ENCODE results near the gene BRI3.
A peak's percentile ranks its signal among the peaks of the same experiment; 100 is the strongest.

Gene BRI3, protein sequence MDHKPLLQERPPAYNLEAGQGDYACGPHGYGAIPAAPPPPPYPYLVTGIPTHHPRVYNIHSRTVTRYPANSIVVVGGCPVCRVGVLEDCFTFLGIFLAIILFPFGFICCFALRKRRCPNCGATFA

DNA sequence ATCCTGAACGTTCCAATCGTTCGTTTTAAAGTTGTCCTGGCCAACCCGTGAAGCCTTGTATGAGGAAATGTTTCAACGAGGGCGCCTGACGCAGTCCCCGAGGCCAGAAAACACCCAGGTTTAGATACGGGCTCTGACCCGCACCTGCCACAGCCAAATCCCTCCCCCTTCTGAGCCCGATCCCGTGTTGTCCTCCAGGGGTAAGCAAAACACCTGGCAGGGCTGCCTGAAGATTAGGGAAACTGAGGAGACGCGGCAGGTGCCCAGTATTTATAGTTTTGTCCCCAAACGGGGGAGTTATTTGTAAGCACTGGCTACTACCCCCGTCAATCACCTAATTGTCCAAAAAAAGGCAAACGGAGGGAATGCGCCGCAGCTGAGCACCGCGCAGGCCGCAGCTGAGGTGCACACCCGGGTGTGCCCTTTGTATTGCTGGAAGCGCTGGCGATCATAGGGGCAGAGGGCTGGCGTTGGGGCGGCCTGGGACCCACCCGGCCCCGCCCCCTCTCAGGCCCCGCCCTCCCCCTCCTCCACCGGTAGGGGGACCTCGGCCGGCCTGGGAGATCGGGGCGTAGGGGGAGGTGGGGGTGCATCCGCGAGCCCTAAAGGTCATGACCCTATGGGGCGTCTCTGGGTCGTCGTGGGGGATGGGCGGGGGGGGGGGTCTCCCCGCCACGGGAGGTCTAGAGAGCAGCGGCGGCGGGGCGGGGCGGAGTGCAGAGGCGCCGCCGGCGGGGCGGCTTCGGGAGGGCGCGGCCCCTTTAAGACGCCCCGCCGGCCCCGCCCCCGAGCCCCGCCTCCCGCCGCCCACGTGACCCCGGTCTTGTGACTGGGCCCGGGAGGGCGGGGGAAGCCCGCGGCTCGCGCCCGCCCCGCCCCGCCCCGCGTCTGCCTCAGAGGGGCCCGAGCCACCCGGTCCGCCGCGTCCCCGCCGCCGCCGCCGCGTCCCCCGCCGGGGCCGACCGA is at the start of gene BRI3:
Gene BRI3, plus strand, starts transcription at position 896 of the 966 bp plus-strand sequence. CDS start 110 bp downstream, outside the sequence.
- peak; percentile 91 for DNase-seq

DNA sequence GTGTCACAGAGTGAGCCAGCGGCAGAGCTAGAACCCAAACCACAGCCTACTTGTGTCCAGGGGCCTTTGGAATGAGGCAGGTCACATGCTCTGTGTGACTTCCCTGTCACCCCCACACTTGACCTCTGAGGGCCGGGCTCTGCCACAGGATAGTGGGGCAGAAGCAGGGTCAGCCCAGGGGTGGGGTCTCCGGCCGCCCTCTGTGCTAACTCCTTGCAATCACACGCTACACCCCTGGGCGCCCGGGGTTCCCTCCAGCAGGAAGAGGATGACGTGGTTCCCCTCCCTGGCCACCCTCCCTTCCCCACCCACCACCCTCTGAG is 49.3 kb upstream of the BRI3 start:
- DNase-seq: no peak

DNA sequence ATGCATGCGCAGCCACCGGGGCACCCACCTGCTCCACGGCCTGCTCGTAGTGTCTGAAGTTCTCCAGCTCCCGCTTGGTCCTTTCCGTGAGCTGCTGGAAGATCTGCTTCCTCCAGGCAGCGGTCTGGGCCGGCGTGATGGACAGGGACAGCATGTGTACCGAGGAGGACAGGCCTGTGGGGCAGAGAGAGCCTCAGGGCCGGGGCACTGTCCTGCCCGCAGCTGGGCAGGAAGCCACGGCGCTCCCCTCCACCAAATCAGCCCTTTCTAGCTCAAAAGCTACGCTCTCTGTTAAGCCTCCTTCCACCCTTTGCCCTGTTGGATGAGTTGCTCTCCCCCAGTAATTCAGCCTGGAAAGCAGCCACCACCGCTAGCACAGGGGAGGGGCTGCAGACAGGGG is 48.7 kb upstream of the BRI3 start:
- DNase-seq: no peak

DNA sequence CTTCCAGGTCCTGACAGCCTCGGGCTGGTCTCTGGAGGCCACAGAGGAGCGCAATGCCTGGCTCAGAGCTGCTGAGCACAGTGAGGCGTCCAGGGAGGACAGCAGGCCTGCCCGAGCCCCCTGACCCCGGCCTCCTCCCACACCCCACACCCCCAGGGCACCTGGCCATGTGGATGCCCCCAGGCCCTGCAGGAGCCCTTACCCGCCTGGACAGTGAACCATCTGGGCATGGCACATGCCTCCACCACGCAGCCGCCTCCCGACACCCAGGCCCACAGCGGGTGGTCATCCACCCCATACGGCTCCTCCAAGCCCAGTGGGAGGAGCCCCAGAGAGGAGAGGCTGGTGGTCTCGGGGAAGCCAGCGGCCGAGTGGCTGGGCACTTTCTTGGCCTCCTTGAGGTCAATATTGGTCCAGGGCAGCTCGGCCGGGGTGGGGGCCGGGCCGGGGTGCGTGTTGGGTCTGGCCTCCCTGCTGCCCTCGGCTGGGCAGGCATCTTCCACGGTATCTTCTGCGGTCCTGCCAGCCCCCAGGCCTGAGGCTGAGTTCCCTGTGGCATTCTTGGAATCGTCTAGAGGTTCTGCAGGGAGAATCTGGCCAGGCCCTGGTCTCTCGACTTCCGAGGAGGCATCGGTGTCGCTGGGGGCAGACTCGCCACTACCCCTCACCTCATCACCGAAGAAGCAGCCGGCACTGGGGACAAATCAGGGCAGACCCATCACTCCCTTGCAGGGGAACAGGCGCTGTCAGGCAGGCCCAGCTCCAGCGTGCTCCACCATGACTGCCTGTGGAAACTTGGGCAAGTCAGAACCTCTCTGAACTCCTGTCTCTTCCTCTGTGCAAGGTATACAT is 48.0 kb upstream of the BRI3 start:
- DNase-seq: no peak

DNA sequence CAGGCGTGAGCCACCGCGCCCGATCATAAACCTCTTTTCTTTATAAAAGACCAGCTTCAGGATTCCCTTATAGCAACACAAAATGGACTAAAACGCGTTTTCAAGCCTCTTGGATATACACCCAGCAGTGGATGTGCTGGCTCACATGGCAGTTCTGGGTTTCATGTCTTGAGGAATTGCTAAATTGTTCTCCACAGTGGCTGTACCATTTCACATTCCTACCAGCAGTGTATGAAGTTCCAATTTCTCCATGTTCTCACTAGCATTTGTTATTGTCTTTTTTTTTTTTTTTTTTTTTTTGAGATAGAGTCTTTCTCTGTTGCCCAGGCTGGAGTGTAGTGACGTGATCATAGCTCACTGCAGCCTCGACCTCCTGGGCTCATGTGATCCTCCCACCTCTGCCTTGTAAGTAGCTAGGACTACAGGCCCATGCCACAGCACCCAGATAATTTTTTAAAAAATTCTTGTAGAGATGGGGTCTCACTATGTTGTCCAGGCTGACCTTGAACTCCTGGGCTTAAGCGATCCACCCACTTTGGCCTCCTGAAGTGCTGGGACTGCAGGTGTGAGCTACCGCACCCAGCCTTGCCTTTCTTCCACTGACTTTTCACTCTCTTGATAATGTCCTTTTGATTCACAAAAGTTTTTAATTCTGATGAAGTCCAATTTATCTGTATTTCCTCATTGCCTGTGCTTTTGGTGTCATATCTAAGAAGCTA is 46.9 kb upstream of the BRI3 start:
- DNase-seq: no peak

DNA sequence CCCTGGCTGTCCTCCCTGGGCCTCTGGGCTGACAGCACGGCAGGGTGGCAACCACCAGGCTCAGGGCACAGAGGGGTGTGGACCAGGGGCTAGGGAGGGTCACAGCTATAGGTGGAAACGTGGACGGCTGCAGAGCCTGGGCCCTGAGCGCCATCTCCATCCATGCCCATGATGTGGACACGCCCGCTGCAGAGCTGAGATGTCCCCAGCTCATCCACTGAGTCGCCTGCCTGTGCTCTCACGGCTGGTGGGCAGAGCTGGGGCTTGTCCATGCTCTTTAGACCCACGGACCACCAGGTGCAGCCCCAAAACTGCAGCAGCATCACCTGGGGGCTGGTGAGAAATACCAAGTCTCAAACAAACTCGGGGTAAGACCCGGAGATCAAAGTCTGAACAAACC is 45.6 kb upstream of the BRI3 start:
- DNase-seq: no peak

DNA sequence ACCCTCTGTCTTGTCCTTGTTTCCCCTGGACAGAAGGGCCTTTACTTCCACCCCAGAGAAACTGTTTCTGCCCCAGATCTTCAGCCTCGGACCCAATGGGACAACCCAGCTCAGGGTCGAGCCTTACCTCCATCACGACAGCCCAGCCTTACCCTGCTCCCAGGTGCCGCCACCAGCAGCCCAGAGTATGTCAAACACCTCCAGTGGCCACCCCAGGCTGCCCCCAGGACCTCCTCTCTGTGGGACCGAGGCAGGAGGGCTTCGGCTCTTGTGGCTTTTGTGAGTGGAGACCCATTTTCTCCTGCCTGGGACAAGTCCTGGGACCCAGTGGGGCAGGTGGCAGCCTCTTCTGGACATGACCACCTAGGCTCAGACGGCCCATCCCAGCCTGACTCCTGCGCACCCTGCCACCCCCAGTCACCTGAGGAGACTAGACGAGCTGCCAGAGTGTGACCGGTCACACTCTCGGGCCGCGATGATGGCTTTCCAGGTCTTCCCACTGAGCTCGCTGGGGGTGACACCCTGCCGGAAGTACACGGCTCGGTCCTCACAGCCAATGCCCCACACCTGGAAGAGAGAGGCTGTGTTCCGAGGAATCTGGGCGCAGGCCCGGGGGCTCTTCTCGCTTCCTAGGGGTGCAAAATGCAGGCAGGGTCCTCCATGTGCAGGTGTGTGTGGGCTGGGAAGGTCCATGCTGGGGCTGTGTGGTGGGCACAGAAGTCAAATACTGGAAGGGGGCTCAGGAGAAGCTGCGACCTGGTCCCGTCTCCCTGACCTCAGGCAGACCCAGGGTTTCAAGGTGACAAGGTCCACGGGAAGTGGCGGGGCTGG is 44.9 kb upstream of the BRI3 start:
- DNase-seq: no peak

DNA sequence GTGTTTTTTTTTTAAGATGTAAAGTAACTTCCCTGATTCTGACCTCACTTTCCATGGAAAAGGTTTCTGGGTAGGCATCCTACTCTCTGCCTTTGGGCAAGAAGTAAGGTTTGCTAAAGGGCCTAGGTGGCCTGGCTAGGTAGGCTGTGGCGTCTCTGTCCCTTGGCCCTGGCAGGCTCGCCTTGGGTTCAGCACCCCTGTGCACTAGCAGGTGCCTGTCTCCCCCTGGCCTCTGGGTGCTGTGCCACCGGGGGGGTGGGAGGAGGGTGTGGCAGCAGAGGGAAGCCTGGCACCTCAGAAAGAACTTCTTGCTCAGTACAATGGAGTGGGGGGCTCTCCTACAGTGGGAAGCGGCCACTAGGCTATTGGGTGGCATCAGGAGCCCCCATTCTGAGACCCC is 43.4 kb upstream of the BRI3 start:
- DNase-seq: no peak

DNA sequence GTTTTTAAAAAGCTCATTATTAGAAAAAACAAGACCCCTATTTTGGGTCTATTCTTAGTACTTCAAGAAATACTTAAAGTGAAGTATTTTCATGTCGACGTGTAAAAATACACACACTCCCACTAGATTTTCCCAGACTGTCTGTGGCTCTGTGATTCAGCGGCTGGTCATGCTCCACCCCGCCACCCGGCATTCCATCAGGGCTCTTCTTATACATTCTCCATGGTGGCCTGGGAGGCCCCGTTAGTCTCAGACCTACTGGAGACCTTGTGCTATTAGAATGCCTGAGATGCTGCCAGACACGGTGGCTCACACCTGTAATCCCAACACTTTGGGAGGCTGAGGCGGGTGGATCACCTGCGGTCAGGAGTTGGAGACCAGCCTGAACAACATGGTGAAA is 42.5 kb upstream of the BRI3 start:
- DNase-seq: no peak

DNA sequence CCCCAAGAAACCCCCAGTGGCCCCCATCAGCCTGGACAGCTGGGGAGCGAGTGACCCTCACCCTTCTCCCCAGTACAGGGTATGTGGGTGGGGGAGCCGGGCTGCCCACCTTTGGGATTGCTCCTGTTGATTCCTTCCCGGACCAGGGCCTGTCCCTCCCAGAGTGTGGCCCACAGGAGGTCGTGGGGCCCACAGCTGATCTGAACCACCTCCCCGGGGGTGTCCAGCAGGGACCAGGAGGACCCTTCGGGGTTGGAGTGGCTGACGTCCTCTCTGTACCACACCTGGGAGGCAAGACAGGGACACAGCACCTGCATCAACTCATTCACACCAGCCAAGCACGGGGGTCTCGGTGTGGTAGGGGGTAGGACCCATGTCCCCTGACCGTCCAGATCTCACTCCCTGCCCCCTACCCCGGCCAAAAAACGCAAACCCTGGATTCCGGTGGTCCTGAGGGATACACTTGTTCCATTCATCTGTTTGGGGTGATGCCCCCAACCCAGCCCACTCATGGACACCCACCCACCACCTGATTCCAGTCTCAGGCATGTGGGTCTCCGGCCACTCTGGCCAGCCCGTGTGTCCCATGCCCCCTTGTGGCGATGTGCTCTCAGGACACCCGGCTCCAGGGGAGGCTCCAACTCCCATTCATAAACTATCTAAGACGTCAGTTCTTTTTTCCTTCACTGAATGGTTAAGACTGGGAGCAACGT is 40.4 kb upstream of the BRI3 start:
- DNase-seq: no peak

DNA sequence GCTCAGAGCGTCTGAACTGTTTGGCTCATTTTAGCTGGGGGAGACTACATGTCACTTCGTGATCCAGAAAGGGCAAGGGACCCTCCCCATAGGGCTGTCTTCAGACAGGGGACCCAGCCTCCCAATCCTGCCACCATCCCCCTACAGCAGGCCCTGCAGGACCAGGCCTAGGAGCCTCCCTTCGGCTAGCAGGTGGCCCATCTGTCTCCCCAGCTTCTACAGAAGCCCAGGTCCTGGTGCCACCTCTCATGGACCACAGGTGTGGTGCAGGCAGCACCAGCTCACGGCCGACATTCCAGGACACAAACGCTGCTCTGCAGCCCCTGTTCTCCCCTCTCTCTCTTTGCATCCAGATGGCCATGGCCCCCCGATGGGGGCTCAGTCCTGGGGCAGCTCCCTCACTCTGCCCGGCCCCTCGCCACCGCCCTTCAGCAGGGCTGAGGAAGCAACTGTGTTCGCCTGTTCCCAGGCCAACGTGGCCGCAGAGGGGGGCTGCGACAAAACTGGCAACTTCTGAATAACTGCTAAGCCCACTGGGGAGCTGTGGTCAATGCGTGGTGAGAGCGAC is 39.7 kb upstream of the BRI3 start:
- no peak for DNase-seq

DNA sequence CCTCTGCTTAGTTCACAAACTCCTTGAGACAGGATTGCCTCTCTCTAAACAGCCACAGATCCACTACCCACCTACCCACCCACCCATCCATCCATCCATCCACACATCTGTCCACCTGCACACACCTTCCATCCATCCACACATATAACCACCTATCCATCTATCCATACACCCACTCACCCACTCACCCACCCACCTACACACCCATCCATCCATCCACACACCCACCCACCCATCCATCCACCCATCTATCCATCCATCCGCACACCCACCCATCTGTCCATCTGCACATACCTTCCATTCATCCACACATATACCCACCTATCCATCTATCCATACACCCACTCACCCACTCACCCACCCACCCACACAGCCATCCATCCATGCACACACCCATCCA is 39.1 kb upstream of the BRI3 start:
- DNase-seq: no peak

DNA sequence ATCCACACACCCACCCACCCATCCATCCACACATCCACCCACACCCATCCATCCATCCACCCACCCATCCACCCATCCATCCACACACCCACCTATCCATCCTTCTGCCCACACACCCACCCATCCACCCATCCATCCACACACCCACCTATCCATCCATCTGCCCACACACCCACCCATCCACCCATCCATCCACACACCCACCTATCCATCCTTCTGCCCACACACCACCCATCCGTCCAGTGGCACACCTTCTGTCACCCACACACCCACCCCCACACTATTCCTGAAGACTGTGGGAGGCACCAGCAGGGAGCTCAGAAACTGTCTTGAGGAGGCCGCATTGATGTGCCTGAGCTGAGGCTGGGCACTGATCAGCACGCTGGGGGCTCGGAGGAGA is 38.6 kb upstream of the BRI3 start:
- DNase-seq: no peak

DNA sequence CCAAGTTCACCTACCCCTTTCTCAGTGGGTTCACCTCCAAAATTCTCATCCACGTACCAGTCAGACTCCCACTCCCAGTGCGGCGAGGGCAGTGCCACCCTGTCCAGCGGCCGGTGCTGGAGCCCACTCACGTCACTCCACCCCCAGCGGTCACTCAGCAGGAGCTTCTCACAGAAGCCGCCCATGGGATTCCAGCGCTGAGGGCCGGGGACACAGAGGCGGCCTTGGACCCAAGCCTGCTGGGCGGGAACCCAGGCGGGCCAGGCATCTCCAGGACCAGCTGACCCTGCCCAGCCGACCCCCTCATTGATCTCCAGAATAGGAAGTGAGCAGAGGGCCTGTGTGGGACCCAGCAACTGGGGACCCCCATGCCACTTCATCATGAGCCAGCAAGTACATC is 36.6 kb upstream of the BRI3 start:
- no peak for DNase-seq

DNA sequence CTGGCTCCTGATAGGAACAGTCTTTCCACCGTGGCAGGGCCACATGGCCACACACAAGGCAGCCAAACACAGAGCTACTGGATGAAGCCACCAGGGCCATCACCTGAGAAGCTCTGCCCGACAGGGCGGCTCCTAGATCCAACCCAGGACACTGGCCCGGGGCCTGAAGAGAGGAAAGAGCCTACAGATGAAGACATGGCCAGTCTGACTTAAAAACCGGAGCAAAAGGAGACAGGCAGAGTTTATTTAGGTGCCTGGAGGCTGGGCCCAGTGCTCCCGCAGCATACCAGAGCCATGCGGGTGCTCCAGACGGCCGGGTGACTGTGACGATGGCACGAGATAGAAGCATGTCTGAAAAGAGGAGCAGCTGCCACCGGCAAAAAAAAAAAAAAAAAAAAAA is 33.3 kb upstream of the BRI3 start:
- no peak for DNase-seq

DNA sequence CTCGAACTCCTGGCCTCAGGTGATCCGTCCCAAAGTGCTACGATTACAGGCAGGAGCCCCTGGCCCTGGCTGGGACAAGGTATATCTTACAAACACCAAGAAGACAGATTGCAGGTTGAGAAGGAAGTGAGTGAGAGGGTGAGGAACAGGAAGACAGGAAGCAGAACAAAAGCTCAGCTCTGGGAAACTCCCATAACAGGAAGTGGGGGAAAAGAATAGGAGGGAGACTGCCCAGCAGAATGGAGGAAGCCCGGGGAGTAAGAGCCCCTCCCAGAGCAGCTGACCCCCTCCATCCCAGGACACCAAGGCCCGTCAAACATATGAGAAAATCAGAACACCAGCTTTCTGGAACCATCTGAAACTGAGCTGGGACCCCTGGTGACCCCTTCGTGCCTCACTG is 32.4 kb upstream of the BRI3 start:
- DNase-seq: no peak

DNA sequence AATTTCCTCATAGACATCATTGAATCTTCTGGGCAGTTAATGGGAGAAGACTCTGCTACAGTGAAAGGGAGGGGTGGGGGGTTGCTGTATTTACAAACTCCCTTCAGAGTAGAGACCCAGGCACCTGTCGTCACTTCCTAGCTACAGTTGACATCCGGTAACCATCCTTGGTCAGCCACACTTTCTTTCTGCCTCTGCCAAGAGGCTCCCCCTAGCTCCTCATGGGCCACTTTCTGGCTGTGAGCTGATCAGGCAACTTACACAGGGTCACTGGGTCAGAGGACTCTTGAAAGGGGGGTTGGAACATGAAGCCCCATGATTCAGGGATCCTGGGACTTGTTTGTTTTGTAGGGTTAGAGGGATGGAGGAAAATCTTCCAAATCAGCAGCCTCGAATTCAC is 30.7 kb upstream of the BRI3 start:
- peak; percentile 59 for DNase-seq

DNA sequence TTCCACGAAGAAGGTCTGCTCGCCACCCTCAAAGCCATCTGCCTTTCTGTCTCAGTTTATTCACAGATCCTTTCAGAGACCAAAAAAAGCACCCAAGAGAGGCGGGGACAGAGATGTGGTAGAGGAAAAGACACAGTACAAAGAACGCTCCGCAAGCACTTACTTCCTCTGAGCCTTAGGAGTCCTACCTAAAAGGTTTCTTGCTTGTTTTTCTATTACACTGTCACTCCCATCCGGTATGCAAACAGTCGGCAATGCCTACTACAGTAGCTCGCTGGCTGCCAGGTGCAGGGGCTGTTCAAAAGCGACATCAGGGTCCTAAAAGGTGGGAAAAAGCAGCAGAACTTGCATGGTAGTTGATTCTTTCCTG is 30.3 kb upstream of the BRI3 start:
- DNase-seq: peak; percentile 45

DNA sequence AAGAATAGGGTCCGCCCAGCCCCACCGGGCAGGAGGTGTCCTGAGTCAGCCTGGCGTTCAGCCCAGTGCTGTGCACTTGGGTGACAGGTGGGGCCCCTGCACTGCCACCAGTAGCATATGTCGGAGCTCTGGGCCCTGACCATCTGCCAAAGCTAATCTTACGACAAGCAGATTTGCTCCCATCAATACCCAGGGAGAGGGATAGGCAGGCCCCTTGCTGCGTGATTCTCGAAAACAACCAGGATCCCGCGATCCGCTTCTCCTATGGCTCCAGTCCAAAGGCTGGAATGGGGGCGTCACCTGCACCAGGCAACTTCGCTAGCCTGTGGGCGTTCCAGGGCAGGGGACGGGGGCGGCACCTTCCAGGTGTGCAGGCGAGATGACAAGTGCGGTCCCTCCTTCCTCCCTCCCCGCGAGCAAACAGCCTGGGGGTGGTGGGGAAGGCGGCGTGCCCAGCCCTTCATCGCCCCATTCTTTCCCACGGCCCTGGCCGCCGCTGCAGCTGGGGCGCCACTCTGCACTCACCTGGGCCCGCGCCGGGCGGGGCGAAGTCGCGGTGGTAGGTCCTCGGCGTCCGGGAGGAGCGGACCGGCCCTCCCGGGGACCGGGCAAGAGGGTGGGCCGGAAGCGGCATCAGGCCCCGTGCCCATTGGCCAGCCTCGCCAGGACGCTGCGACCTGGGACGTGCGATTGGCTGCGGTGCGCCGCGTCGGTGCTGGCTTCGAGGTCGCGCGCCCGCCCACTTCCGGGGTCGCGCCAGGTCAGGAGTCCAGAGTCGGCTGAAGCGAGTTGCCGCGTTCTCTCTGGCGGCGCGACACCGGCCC is 29.7 kb upstream of the BRI3 start, which contains the start of gene TECPR1:
Gene TECPR1, minus strand, starts transcription at position 632 of the 824 bp plus-strand sequence. CDS start 6,086 bp downstream, outside the sequence.
- DNase-seq: peak; percentile 86

DNA sequence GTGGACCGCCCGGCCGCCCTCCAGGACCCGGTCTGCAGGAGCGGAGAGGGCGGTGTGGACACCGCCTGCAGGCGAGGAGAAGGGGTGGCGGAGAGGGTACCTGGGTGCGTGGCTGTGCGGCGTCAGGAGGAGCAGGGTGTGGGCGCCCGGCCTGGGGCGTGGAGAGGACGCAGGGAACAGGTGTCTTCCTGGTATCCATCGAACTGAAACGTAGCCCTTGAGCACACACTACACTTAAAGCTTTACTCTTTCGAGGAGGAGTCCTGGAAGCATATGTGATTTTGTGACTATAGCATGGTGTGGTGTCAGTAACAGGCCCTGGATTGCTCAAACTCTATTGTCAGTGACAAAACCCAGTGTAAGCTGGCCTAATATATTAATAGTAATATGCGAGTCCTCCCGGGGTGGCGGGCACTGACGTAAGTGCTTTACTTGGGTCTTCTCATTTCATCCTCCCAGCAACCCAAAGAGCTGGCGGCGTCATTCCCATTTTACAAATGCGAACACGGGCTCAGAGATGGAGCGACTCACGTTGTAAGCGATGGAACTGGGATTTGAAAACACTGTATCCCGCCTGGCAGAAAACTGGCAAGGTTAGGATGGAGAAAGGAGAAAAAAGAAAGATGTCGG is 28.9 kb upstream of the BRI3 start:
- DNase-seq: no peak
